Glomerular endothelial cell (primary cell): ENCODE measurements around the gene HSPG2. TPM values are rescaled to one million over a fixed set of nuclear protein-coding genes. Genes with fewer than 3 reads are reported as not detected.
"Not testable (repeated sequence)": the region's sequence is repeated elsewhere in the genome, so short reads cannot be mapped to it uniquely, and the experiment has no call there.

Source experiments
- DNase-seq: peaks from one replicate; pipeline ENCODE4 v3.0.0-alpha.2; 2011; ENCODE audit warnings: low read depth, low spot score; ENCODE audit errors: extremely low read depth
- total RNA-seq: library from RNA; depleted of rRNA; stranded (reverse); fragments of >200 nt; gene quantifications from 2 replicates; pipeline ENCODE4 v1.2.3, GENCODE V29; 2015

HSPG2 gene
- 2,040 and 3,652 TPM in 2 replicates for total RNA-seq

- DNase-seq: no peak
Measured at GRCh38 chr1:21937034-21937371, at the start of gene HSPG2. HSPG2 (minus strand) TSS chr1:21937310; CDS start chr1:21937217, 93 bp downstream.

- DNase-seq: not testable (repeated sequence)
Measured at GRCh38 chr1:21986386-21986785, 49.3 kb upstream of the HSPG2 start.

DNA sequence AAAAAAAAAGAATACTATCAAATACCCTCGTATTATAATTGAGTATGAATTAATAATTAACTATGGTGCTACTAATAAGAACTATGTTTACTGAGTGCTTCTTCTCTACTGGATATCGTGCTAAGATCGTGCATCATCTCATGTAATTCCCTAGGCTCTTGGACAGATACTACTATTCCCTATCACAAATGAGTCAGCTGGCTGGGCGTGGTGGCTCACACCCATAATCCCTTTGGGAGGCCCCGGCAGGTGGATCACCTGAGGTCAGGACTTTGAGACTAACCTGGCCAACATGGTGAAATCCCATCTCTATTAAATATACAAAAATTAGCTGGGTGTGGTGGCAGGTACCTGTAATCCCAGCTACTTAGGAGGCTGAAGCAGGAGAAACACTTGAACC is 48.8 kb upstream of the HSPG2 start:
- not testable (repeated sequence) for DNase-seq

DNA sequence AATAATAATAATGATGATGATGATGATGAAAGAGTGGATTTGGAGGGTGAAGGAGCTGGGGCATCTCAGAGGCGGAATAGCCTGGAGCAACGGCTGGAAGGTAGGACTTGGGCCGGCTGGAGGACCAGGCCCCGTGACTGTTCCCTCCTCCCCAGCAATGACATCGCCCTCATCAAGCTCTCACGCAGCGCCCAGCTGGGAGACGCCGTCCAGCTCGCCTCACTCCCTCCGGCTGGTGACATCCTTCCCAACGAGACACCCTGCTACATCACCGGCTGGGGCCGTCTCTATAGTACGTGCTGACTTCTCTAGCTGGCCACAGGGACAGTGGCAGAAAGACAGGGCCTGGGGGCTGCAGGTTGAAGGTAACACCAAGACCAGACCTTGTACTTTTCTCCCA is 46.4 kb upstream of the HSPG2 start:
- DNase-seq: not testable (repeated sequence)

DNA sequence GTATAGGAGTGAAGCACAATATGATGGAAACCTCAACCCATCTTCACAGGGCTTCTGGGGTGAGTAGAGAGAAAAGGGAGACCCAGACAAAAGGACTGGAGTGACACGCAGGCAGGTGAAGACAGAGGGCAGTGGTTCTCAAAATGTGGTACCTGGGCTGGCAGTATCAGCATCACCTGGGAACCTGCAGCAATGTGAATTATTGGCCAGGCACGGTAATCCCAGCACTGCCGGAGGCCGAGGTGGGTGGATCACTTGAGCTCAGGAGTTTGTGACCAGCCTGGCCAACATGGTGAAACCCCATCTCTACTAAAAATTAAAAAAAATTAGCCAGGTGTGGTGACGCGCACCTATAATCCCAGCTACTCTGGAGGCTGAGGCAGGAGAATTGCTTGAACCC is 45.0 kb upstream of the HSPG2 start:
- DNase-seq: not testable (repeated sequence)

DNA sequence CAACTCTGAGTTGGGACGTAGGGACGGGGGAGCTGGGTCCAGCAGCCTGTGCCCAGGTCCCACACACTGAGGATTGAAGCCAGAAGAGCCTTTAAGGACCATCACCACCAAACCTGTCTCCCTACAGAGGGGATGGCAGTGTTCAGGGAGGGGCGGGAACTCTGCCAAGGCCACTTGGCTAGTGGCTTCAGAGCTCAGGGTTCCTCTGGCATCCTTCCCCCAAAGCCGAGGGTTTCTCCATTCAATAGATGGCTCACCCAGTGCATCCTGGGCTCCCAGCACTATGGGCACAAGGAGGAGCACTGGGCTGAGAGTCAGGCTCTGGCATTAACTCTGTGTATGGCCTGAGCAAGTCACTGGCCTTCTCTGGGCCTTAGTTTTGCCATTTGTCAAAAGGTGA is 44.1 kb upstream of the HSPG2 start:
- not testable (repeated sequence) for DNase-seq

DNA sequence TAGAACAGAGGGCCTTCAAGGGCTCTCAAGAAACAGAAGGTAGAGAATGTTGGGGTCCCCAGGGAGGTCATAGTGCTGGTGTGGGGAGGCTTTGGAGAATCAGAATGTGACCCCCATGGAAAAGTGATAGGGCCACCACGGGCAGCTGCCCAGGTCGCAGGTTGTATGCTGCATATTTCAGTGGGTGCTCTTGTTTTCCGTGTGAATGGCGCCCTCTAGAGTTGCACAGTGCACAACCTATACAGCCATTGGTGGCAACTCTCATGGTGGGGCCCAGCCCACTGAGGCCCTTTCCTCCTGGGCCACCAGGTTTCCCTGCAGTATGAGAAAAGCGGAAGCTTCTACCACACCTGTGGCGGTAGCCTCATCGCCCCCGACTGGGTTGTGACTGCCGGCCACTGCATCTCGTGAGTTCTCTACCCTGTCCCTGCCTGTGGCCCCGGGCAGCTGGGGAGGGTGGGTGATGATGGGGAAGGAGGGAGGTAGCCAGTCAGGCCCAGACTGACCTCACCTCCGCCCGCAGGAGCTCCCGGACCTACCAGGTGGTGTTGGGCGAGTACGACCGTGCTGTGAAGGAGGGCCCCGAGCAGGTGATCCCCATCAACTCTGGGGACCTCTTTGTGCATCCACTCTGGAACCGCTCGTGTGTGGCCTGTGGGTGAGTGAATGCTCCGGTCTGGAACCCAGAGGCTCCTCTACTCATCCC is 43.6 kb upstream of the HSPG2 start:
- DNase-seq: not testable (repeated sequence)

DNA sequence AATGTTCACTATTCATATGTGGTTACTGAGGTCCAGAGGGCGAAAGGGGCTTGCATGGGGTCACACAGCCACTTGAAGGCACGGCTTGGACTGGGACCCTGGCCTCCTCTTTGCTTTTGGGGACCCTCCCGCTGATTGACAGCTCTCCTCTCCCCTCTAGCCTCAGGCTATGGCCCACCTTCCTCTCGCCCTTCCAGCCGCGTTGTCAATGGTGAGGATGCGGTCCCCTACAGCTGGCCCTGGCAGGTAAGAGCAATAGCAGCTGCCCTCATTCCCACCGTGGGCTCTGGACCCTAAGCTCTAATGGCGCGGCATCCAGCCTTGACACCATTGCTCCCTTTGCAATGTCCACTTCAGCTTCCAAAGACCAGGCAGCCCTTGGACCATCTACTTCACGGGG is 41.1 kb upstream of the HSPG2 start:
- DNase-seq: not testable (repeated sequence)

DNA sequence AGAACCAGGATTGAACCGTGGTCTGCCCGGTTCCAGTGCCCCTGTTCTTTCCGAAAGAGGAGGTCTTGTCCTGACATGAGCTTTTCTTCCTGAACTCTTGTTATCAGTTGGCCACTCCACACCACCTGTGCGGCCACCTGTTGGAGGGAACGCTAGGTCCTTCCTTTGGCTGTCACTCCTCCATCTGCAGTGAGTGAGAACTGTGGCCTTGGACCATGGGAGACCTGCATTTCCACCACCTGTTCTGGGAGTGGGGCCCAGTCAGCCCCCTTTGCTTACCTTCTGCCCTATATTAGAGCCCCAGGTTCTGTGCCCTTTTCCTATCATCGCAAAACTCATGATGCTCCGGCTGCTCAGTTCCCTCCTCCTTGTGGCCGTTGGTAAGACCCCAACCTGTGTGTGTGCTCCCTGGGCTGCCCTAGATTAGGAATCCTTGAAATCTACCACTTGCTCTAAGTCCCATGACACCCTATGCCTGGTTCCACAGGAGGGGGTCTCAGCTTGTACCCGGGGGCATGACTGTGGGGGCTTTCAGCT is 39.7 kb upstream of the HSPG2 start, which contains the start of gene CELA3B:
CELA3B (plus strand) TSS at position 320 of the 537 bp plus-strand sequence; CDS start at position 338, 18 bp downstream.
- not testable (repeated sequence) for DNase-seq

- DNase-seq: not testable (repeated sequence)
Measured at GRCh38 chr1:21975296-21975695, 38.2 kb upstream of the HSPG2 start.

DNA sequence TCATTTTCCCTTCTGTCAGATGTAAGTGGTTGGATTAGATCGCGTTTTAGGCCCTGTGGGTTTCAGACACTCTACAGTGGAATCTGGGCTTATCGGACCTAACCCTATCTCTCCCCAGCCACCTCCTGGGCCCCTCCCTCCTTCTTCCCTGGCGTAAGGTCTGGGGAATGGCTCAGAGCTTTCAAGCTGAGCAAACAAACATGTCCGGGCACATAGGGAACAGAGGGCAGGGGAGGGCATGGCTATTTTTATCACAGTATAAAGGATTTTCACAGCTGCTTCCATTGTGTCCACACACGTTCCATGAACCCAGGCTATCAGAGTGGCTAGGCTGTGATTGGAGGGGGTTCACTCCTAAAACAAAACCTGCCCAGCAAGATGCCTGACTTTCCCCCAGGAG is 37.6 kb upstream of the HSPG2 start:
- DNase-seq: not testable (repeated sequence)

DNA sequence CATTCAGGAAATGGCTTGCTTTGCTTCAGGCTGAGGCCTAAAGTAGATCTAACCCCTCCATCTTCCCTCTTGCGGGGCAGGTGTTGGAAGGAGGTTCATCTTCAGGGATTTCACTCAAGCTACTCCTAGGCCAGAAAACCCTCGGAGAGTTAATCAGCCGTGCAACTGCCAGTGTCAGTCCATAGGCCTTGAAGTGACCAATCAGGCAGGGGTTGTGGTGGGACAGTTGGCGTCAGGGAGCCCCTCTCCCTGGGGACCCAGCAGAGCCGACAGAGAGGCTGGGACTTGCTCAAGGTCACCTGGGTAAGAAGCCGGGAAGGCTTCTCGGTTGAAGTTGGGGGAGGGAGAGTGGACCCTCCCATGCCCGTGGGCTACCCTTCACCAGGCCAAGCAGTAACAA is 36.8 kb upstream of the HSPG2 start:
- DNase-seq: not testable (repeated sequence)

- DNase-seq: not testable (repeated sequence)
Measured at GRCh38 chr1:21972973-21973441, 35.9 kb upstream of the HSPG2 start.

DNA sequence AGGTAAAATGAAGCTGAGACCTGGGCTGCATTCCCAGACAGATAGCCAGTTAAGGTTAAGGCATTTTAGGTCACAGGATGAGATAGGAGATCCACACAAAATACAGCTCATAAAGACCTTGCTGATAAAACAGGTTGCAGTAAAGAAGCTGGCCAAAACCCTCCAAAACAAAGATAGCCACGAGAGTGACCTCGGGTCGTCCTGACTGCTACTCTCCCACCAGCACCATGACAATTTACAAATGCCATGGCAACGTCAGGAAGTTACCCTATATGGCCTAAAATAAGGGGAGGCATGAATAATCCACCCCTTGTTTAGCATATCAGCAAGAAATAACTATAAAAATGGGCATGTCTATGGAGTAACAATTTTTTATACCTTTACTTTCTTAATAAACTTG is 33.4 kb upstream of the HSPG2 start:
- not testable (repeated sequence) for DNase-seq

DNA sequence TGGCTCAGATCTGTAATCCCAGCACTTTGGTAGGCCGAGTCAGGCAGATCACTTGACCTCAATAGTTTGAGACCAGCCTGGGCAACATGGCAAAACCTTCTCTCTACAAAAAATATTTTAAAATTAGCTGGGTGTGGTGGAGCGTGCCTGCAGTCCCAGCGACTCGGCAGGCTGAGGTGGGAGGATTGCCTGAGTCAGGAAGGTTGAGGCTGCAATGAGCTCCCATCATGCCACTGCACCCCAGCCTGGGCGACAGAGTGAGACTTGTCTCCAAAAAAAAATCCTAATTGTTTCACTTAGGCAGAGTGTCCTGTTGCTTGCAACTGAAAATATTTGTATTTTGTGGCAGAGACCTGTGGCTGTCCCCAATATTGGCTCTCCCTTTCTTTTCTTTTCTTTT is 32.0 kb upstream of the HSPG2 start:
- not testable (repeated sequence) for DNase-seq

GRCh38 chr1:21967216-21967615 is 30.1 kb upstream of the HSPG2 start:
- not testable (repeated sequence) for DNase-seq

- DNase-seq: no peak
Measured at GRCh38 chr1:21966247-21967000, 29.3 kb upstream of the HSPG2 start.

GRCh38 chr1:21963477-21964217 is 26.5 kb upstream of the HSPG2 start:
- no peak for DNase-seq

- DNase-seq: no peak
Measured at GRCh38 chr1:21961799-21962198, 24.7 kb upstream of the HSPG2 start.

GRCh38 chr1:21961337-21961736 is 24.2 kb upstream of the HSPG2 start:
- no peak for DNase-seq
